Gastrocnemius medialis (tissue), 4 donors: ENCODE data around the gene GOLGA3.

ENCODE experiments used
- POLR2A ChIP-seq, 2 donors: fragments of 450-650 bp; IDR thresholded peaks; one replicate each; pipeline ENCODE4 v1.6.1; 2017; ENCODE audit warnings: antibody characterized with exemption in 2 of 2, mild to moderate bottlenecking in 2 of 2, moderate library complexity in 2 of 2
- TF ChIP-seq, protein P1 (sequence below), 5 experiments: fragments of 450-650 bp in 3 of 5; fragments of 200-600 bp in 2 of 5; sonication (generic) in 2 of 5; IDR thresholded peaks in 4 of 5; conservative IDR thresholded peaks in 1 of 5; 1 replicate in 4 of 5; 2 replicates in 1 of 5; pipeline ENCODE4 v1.5.1; 2016 to 2019; ENCODE audit warnings: antibody characterized with exemption in 5 of 5, mild to moderate bottlenecking in 3 of 5, moderate library complexity in 3 of 5

GRCh38 chr12:132847363-132848356 is 19.0 kb upstream of the GOLGA3 start:
- TF ChIP-seq, protein P1, sequence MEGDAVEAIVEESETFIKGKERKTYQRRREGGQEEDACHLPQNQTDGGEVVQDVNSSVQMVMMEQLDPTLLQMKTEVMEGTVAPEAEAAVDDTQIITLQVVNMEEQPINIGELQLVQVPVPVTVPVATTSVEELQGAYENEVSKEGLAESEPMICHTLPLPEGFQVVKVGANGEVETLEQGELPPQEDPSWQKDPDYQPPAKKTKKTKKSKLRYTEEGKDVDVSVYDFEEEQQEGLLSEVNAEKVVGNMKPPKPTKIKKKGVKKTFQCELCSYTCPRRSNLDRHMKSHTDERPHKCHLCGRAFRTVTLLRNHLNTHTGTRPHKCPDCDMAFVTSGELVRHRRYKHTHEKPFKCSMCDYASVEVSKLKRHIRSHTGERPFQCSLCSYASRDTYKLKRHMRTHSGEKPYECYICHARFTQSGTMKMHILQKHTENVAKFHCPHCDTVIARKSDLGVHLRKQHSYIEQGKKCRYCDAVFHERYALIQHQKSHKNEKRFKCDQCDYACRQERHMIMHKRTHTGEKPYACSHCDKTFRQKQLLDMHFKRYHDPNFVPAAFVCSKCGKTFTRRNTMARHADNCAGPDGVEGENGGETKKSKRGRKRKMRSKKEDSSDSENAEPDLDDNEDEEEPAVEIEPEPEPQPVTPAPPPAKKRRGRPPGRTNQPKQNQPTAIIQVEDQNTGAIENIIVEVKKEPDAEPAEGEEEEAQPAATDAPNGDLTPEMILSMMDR (IDR thresholded peaks at IDR 0.05 in 4 of 5, conservative IDR thresholded peaks at IDR 0.05 in 1 of 5), result no peak
- TF ChIP-seq POLR2A (IDR thresholded peaks at IDR 0.05), result no peak
